ENCODE results near the gene CD22.

CD22 gene

GRCh38 chr19:35330475-35330874 lies 1.5 kb downstream of the CD22 start (continued):
- TF ChIP-seq ZNF521 (tag by site-specific recombination; IDR thresholded peaks at IDR 0.05), result no peak
- TF ChIP-seq EGR2 (tag by site-specific recombination; IDR thresholded peaks at IDR 0.05; ENCODE audit: low read depth), result no peak

GRCh38 chr19:35331551-35332214 lies 2.7 kb downstream of the CD22 start:
- Histone ChIP-seq H3K27ac (ENCODE audit: extremely low read depth, low read depth, low read length) (no peak overlapping the region), H3K4me3 (ENCODE audit: low read depth, low read length) (no peak overlapping the region), H3K9me3 (ENCODE audit: control insufficient read depth, insufficient read depth, low read depth, low read length) (no peaks in the 10 kb centered on the region), H3K36me3 (ENCODE audit: control insufficient read depth in 2 of 2, insufficient read depth in 1 of 2, low read length in 2 of 2) (no peaks in the 10 kb centered on the region), H3K4me1 (ENCODE audit: control insufficient read depth, insufficient read depth, low read length) (no peaks in the 10 kb centered on the region)
- CTCF ChIA-PET, result interaction anchor here (0.7 to 6.8 kb wide), 8 partner anchors 18 to 179 kb away, joined by 3 to 40 read pairs (median 4); no protein-coding TSS in a partner anchor
- TF ChIP-seq ZNF600 (tag by site-specific recombination; IDR thresholded peaks at IDR 0.05) (no peak), ZNF302 (tag by site-specific recombination; IDR thresholded peaks at IDR 0.05; ENCODE audit: low read depth) (no peak), ZNF561 (tag by site-specific recombination; IDR thresholded peaks at IDR 0.05; ENCODE audit: borderline replicate concordance) (no peak), KLF9 (tag by site-specific recombination; IDR thresholded peaks at IDR 0.05; ENCODE audit: low read depth) (no peak), ZNF214 (tag by site-specific recombination; IDR thresholded peaks at IDR 0.05; ENCODE audit: borderline replicate concordance) (no peak), ZNF707 (tag by site-specific recombination; IDR thresholded peaks at IDR 0.05) (no peak), ZNF530 (tag by site-specific recombination; IDR thresholded peaks at IDR 0.05; ENCODE audit: low read depth) (no peak), ZNF704 (tag by site-specific recombination; IDR thresholded peaks at IDR 0.05) (no peak), ZNF677 (tag by site-specific recombination; IDR thresholded peaks at IDR 0.05) (no peak), ZNF366 (tag by site-specific recombination; conservative IDR thresholded peaks at IDR 0.05) (no peak), TRIM28 (IDR thresholded peaks at IDR 0.05; ENCODE audit: borderline replicate concordance, low read length) (no peak), ZNF311 (tag by site-specific recombination; IDR thresholded peaks at IDR 0.05; ENCODE audit: borderline replicate concordance) (no peak), MEIS1 (CRISPR knock-in tag; IDR thresholded peaks at IDR 0.05; ENCODE audit: borderline replicate concordance) (no peak), ZNF529 (tag by site-specific recombination; IDR thresholded peaks at IDR 0.05; ENCODE audit: insufficient replicate concordance) (no peak), GLI2 (tag by site-specific recombination; IDR thresholded peaks at IDR 0.05; ENCODE audit: borderline replicate concordance, low read depth) (no peak), PRDM1 (tag by site-specific recombination; IDR thresholded peaks at IDR 0.05) (no peak), ZNF658 (tag by site-specific recombination; IDR thresholded peaks at IDR 0.05) (no peak), HOXD13 (CRISPR knock-in tag; IDR thresholded peaks at IDR 0.05; ENCODE audit: borderline replicate concordance) (no peak), HIC1 (tag by site-specific recombination; IDR thresholded peaks at IDR 0.05) (no peak), ZNF350 (tag by site-specific recombination; IDR thresholded peaks at IDR 0.05) (no peak)
- POLR2A ChIA-PET, result no interaction called here

GRCh38 chr19:35332817-35333216 lies 3.8 kb downstream of the CD22 start:
- no peaks in the 10 kb centered on the region for H3K9me3 ChIP-seq (ENCODE audit: control insufficient read depth, insufficient read depth, low read depth, low read length)
- ChIA-PET CTCF (interaction anchor here (0.6 to 6.8 kb wide), 9 partner anchors 20 to 410 kb away, joined by 3 to 40 read pairs (median 3); partner anchors contain the start of gene USF2), POLR2A (no interaction called here)
- H3K36me3 ChIP-seq (ENCODE audit: control insufficient read depth in 2 of 2, insufficient read depth in 1 of 2, low read length in 2 of 2), result no peaks in the 10 kb centered on the region
- no peak overlapping the region for H3K4me3 ChIP-seq (ENCODE audit: low read depth, low read length)
- H3K27ac ChIP-seq (ENCODE audit: extremely low read depth, low read depth, low read length), result no peak overlapping the region
- H3K4me1 ChIP-seq (ENCODE audit: control insufficient read depth, insufficient read depth, low read length), result no peaks in the 10 kb centered on the region
- TF ChIP-seq ZBTB1 (tag by site-specific recombination; IDR thresholded peaks at IDR 0.05) (no peak), ZNF837 (tag by site-specific recombination; IDR thresholded peaks at IDR 0.05) (no peak), ZNF202 (tag by site-specific recombination; IDR thresholded peaks at IDR 0.05; ENCODE audit: borderline replicate concordance) (no peak), AEBP2 (tag by site-specific recombination; IDR thresholded peaks at IDR 0.05; ENCODE audit: borderline replicate concordance) (no peak), PRDM1 (tag by site-specific recombination; IDR thresholded peaks at IDR 0.05) (no peak), ZNF148 (tag by site-specific recombination; IDR thresholded peaks at IDR 0.05; ENCODE audit: borderline replicate concordance) (no peak)
